Endothelial cell of umbilical vein (primary cell): ENCODE data around the gene DVL3. TPM values are rescaled to one million over a fixed set of nuclear protein-coding genes. Genes with fewer than 3 reads are reported as not detected.

ENCODE experiments used
- BruUV-seq: library from RNA; stranded (reverse); fragments of 400-500 nt; replicated peaks from 2 replicates; lab custom pipeline; 2021; lab: Mats Ljungman, UMichigan
- CTCF ChIA-PET: fragments of 300-600, 350-600 bp; sonication (Branson Sonifier 250); formaldehyde crosslinking; loops from one replicate; lab custom pipeline; 2021; ENCODE audit warnings: antibody characterized with exemption, inconsistent platforms; lab: Charles Lee
- POLR2A ChIA-PET: fragments of 300-600, 350-600 bp; sonication (Branson Sonifier 250); formaldehyde crosslinking; loops from one replicate; lab custom pipeline; 2021; ENCODE audit warnings: antibody characterized with exemption, inconsistent platforms; lab: Charles Lee
- DNase-seq: peaks from one replicate; pipeline ENCODE4 v3.0.0-alpha.2; 2011; ENCODE audit warnings: low read depth, low spot score
- FAIRE-seq: peaks from 2 replicates; lab custom pipeline; 2011; peaks lifted over from hg19 to GRCh38; lab: Jason Lieb, UNC
- H2AFZ ChIP-seq: 2 replicates; pipeline ENCODE4 v1.6.0; 2012; ENCODE audit warnings: low read depth, low read length, control low read depth, inconsistent platforms
- H3K27ac ChIP-seq: 2 replicates; pipeline ENCODE4 v1.5.1; 2011; ENCODE audit warnings: low read depth, mild to moderate bottlenecking, control low read depth, low read length, moderate library complexity; ENCODE audit not compliant: insufficient read depth
- H3K27me3 ChIP-seq, 2 experiments: 2 replicates each; pipeline versions ENCODE4 v1.6.0 to v1.6.1; 2011; ENCODE audit warnings: low read length in 2 of 2, mixed read lengths in 1 of 2; ENCODE audit not compliant: control insufficient read depth in 2 of 2, insufficient read depth in 2 of 2
- H3K36me3 ChIP-seq, 2 experiments: 2 replicates in 1 of 2; 3 replicates in 1 of 2; pipeline ENCODE4 v1.5.1; 2011; ENCODE audit warnings: low read length in 2 of 2, mild to moderate bottlenecking in 1 of 2, moderate library complexity in 1 of 2; ENCODE audit not compliant: control insufficient read depth in 2 of 2, insufficient read depth in 2 of 2; ENCODE audit errors: extremely low read depth in 1 of 2
- H3K4me1 ChIP-seq: 3 replicates; pipeline ENCODE4 v1.5.1; 2011; ENCODE audit warnings: mild to moderate bottlenecking, low read length; ENCODE audit not compliant: control insufficient read depth, insufficient read depth; ENCODE audit errors: extremely low read depth
- H3K4me2 ChIP-seq: 2 replicates; pipeline ENCODE4 v1.6.1; 2011; ENCODE audit warnings: low read length, control low read depth, mixed read lengths; ENCODE audit not compliant: insufficient read depth
- H3K4me3 ChIP-seq, 3 experiments: fragments of 200-600 bp in 1 of 3; sonication (generic), shearing (Covaris generic) in 1 of 3; replicated peaks in 1 of 3; 2 replicates each; pipeline ENCODE4 v1.5.1; 2011 to 2016; ENCODE audit warnings: control low read depth in 3 of 3, low read length in 3 of 3, mild to moderate bottlenecking in 2 of 3, inconsistent platforms in 1 of 3, low read depth in 1 of 3, moderate library complexity in 1 of 3; ENCODE audit not compliant: insufficient read depth in 1 of 3
- H3K79me2 ChIP-seq: 2 replicates; pipeline ENCODE4 v1.6.0; 2012; ENCODE audit warnings: low read length, inconsistent platforms; ENCODE audit not compliant: control insufficient read depth, insufficient read depth
- H3K9ac ChIP-seq: replicated peaks from 2 replicates; pipeline ENCODE3; 2011; ENCODE audit warnings: low read length, control low read depth; ENCODE audit not compliant: insufficient read depth; ENCODE audit errors: extremely low read depth
- H3K9me1 ChIP-seq: replicated peaks from 3 replicates; pipeline ENCODE4 v1.6.0; 2011; ENCODE audit warnings: mild to moderate bottlenecking, low read length; ENCODE audit not compliant: control insufficient read depth, insufficient read depth; ENCODE audit errors: extremely low read depth
- H3K9me3 ChIP-seq: replicated peaks from 2 replicates; pipeline ENCODE4 v1.5.1; 2012; ENCODE audit warnings: low read length, inconsistent platforms; ENCODE audit not compliant: control insufficient read depth, insufficient read depth
- H4K20me1 ChIP-seq: replicated peaks from 2 replicates; pipeline ENCODE3; 2011; ENCODE audit warnings: mild to moderate bottlenecking, low read length; ENCODE audit not compliant: control insufficient read depth, insufficient read depth; ENCODE audit errors: extremely low read depth
- CTCF ChIP-seq, 2 donors: IDR thresholded peaks; 1 replicate in 1 of 2; 2 replicates in 1 of 2; pipeline ENCODE4 v1.5.1; 2011; ENCODE audit warnings: low read length in 2 of 2, mild to moderate bottlenecking in 2 of 2, moderate library complexity in 2 of 2, control low read depth in 1 of 2, inconsistent platforms in 1 of 2, low read depth in 1 of 2; ENCODE audit not compliant: insufficient read depth in 1 of 2; ENCODE audit errors: extremely low read depth in 1 of 2
- EZH2 ChIP-seq: IDR thresholded peaks from 2 replicates; pipeline ENCODE4 v1.6.1; 2012; ENCODE audit warnings: borderline replicate concordance, low read depth, mild to moderate bottlenecking, moderate library complexity, low read length, inconsistent platforms; ENCODE audit not compliant: severe bottlenecking
- FOS ChIP-seq: IDR thresholded peaks from 2 replicates; pipeline ENCODE4 v1.6.1; 2011; ENCODE audit warnings: mild to moderate bottlenecking, low read length, moderate library complexity, borderline replicate concordance; ENCODE audit not compliant: insufficient read depth
- GATA2 ChIP-seq: IDR thresholded peaks from 2 replicates; pipeline ENCODE4 v1.7.0; 2011; ENCODE audit warnings: low read depth, mild to moderate bottlenecking, moderate library complexity, mixed read lengths, low read length; ENCODE audit not compliant: insufficient read length, insufficient read depth
- JUN ChIP-seq: IDR thresholded peaks from 2 replicates; pipeline ENCODE4 v1.6.1; 2011; ENCODE audit warnings: borderline replicate concordance, low read depth; ENCODE audit not compliant: insufficient read length, insufficient read depth
- MAX ChIP-seq: IDR thresholded peaks from 2 replicates; pipeline ENCODE4 v1.6.1; 2011; ENCODE audit not compliant: insufficient read depth, insufficient read length
- MYC ChIP-seq: IDR thresholded peaks from one replicate; pipeline ENCODE4 v1.6.1; 2011; ENCODE audit warnings: mild to moderate bottlenecking, low read depth, low read length
- POLR2A ChIP-seq: IDR thresholded peaks from 2 replicates; pipeline ENCODE4 v1.6.1; 2012; ENCODE audit warnings: low read depth, mild to moderate bottlenecking, control low read depth, low read length
- POLR2AphosphoS5 ChIP-seq: IDR thresholded peaks from 2 replicates; pipeline ENCODE4 v1.6.1; 2012; ENCODE audit warnings: low read depth, mild to moderate bottlenecking, control low read depth, low read length, moderate library complexity; ENCODE audit not compliant: insufficient read depth
- dilution Hi-C: fragments of 300-500 bp; cut with MboI; formaldehyde crosslinking; loops from one replicate; pipeline ENCODE4 v1.15.0; 2019; ENCODE audit warnings: low sequenced_read_pairs; ENCODE audit not compliant: extremely low pct_ligation_motif_present
- intact Hi-C: fragments of 100-400 bp; cut with micrococcal nuclease; formaldehyde crosslinking; loops from one replicate; pipeline ENCODE4 v1.10.0; 2022
- polyA plus RNA-seq, 4 experiments: library from polyadenylated mRNA; depleted of rRNA in 3 of 4; stranded (reverse) in 3 of 4; unstranded in 1 of 4; fragments of >200 nt; gene quantifications; 2 replicates each; pipeline versions ENCODE4 v1.2.1 to v1.2.3, GENCODE V29; 2011 to 2012; ENCODE audit warnings: missing spikeins in 1 of 4
- total RNA-seq: library from RNA; stranded (reverse); gene quantifications from 2 replicates; pipeline ENCODE4 v1.2.3, GENCODE V29; 2021

Gene DVL3
- total and polyA plus RNA-seq, 2 donors (not counting 3 experiments of a cell fraction or from before 2014, with no cell fraction given): 43.8 to 59.0 TPM

- no peak for DNase-seq
- no peaks in the 10 kb centered on the region for H3K9me1 ChIP-seq
- intact Hi-C loops: no loop called here
These were observed 13.4 kb downstream of the DVL3 start for GRCh38 chr3:184168363-184169120.

More at GRCh38 chr3:184168363-184169120, 13.4 kb downstream of the DVL3 start:
- no peak overlapping the region for H3K4me2 ChIP-seq
- H3K79me2 ChIP-seq: no peaks in the 10 kb centered on the region
- FAIRE-seq: no peak
- TF ChIP-seq POLR2A (no peak), CTCF (IDR thresholded peaks at IDR 0.05; ENCODE audit: extremely low read depth in 1 of 2, insufficient read depth in 1 of 2, low read depth in 1 of 2, low read length in 2 of 2) (no peak), MYC (no peak), GATA2 (no peak), FOS (no peak), EZH2 (no peak), JUN (no peak), MAX (no peak), POLR2AphosphoS5 (no peak)
- no peaks in the 10 kb centered on the region for H4K20me1 ChIP-seq
- H3K9ac ChIP-seq: no peak overlapping the region
- POLR2A ChIA-PET: no interaction called here
- H3K9me3 ChIP-seq: no peaks in the 10 kb centered on the region
- peaks cover 8 to 68% of the 10 kb centered on the region in 2 experiments for H3K36me3 ChIP-seq
- no peak overlapping the region for H3K27ac ChIP-seq
- H3K4me3 ChIP-seq: no peak overlapping the region
- H3K27me3 ChIP-seq: no peaks in the 10 kb centered on the region
- dilution Hi-C loops: no loop called here
- CTCF ChIA-PET: interaction anchor here (0.9 kb wide), 1 partner anchor 9 kb away, joined by 3 read pairs; no protein-coding TSS in a partner anchor
- H2AFZ ChIP-seq: no peak overlapping the region
- BruUV-seq: no TSS peak
- peaks cover 5% of the 10 kb centered on the region for H3K4me1 ChIP-seq
